HG03460 (cell line): ENCODE measurements around the gene ARHGEF19.
"Not testable (repeated sequence)": the region's sequence is repeated elsewhere in the genome, so short reads cannot be mapped to it uniquely, and the experiment has no call there.

Experiments
- ATAC-seq: cut with Tn5 transposase; IDR thresholded peaks from one replicate; pipeline ENCODE4 v1.9.1; 2021; ENCODE audit not compliant: unreplicated experiment

The ARHGEF19 gene

GRCh38 chr1:16168144-16168495, 44.3 kb downstream of the ARHGEF19 start:
- ATAC-seq, result not testable (repeated sequence)

GRCh38 chr1:16167331-16168143, 44.9 kb downstream of the ARHGEF19 start:
- ATAC-seq, result peak; percentile 68

GRCh38 chr1:16166117-16166516, 46.3 kb downstream of the ARHGEF19 start:
- ATAC-seq, result no peak

- no peak for ATAC-seq
Measured at GRCh38 chr1:16165548-16165947, 46.9 kb downstream of the ARHGEF19 start.

GRCh38 chr1:16165073-16165364, 47.4 kb downstream of the ARHGEF19 start:
- no peak for ATAC-seq

GRCh38 chr1:16164213-16165072, 48.0 kb downstream of the ARHGEF19 start:
- ATAC-seq, result no peak

- not testable (repeated sequence) for ATAC-seq
Measured at GRCh38 chr1:16163608-16164212, 48.7 kb downstream of the ARHGEF19 start.

GRCh38 chr1:16162163-16162822, 50.2 kb downstream of the ARHGEF19 start:
- no peak for ATAC-seq

- no peak for ATAC-seq
Measured at GRCh38 chr1:16161717-16162116, 50.7 kb downstream of the ARHGEF19 start.

GRCh38 chr1:16158993-16159831, 53.2 kb downstream of the ARHGEF19 start:
- ATAC-seq, result no peak

- no peak for ATAC-seq
Measured at GRCh38 chr1:16158025-16158424, 54.4 kb downstream of the ARHGEF19 start.

- no peak for ATAC-seq
Measured at GRCh38 chr1:16156848-16157495, 55.5 kb downstream of the ARHGEF19 start.

GRCh38 chr1:16155537-16156410, 56.7 kb downstream of the ARHGEF19 start, which contains the start of gene EPHA2:
TSS of gene EPHA2 (minus strand) at chr1:16156069. CDS start at chr1:16155932, 137 bp downstream.
- no peak for ATAC-seq

GRCh38 chr1:16153999-16154673, 58.3 kb downstream of the ARHGEF19 start:
- ATAC-seq, result no peak

GRCh38 chr1:16153096-16153998, 59.1 kb downstream of the ARHGEF19 start:
- no peak for ATAC-seq

GRCh38 chr1:16152481-16153087, 59.9 kb downstream of the ARHGEF19 start:
- no peak for ATAC-seq

- no peak for ATAC-seq
Measured at GRCh38 chr1:16151995-16152384, 60.5 kb downstream of the ARHGEF19 start.
